ENCODE results near the gene DENND6B. TPM values are rescaled to one million over a fixed set of nuclear protein-coding genes. Genes with fewer than 3 reads are reported as not detected.

Gene DENND6B
- total and polyA plus RNA-seq, 2 of the 13 experiments (the other 11 are each of a cell fraction or from before 2014, with no cell fraction given): 0.95 to 3.8 TPM

GRCh38 chr22:50306753-50307749, 19.8 kb downstream of the DENND6B start, which contains the start of gene PLXNB2 (continued):
- TF ChIP-seq KLF15 (CRISPR knock-in tag; IDR thresholded peaks at IDR 0.05; ENCODE audit: borderline replicate concordance): no peak
- 0 out of 2 replicates have a peak, but pooled peaks have one; percentile 11 for TF ChIP-seq PHF20 (CRISPR knock-in tag; IDR thresholded peaks at IDR 0.05)
- TF ChIP-seq CBFB (CRISPR knock-in tag; IDR thresholded peaks at IDR 0.05): no peak
- TF ChIP-seq, protein P1, sequence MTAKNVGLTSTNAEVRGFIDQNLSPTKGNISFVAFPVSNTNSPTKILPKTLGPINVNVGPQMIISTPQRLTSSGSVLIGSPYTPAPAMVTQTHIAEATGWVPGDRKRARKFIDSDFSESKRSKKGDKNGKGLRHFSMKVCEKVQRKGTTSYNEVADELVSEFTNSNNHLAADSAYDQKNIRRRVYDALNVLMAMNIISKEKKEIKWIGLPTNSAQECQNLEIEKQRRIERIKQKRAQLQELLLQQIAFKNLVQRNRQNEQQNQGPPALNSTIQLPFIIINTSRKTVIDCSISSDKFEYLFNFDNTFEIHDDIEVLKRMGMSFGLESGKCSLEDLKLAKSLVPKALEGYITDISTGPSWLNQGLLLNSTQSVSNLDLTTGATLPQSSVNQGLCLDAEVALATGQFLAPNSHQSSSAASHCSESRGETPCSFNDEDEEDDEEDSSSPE (CRISPR knock-in tag; IDR thresholded peaks at IDR 0.05): 0 out of 2 replicates have a peak, but pooled peaks have one; percentile 62
- TF ChIP-seq ZNF557 (CRISPR knock-in tag; IDR thresholded peaks at IDR 0.05): no peak
- no peak for TF ChIP-seq PTBP1 (IDR thresholded peaks at IDR 0.05; ENCODE audit: low read depth, low read length, poor library complexity, severe bottlenecking)
- no peak; the same call in 1 of the 2 replicates for TF ChIP-seq ARNT2 (CRISPR knock-in tag; IDR thresholded peaks at IDR 0.05; ENCODE audit: low read depth)
- TF ChIP-seq SUZ12 (IDR thresholded peaks at IDR 0.05; ENCODE audit: low read depth, low read length): no peak
- TF ChIP-seq, protein P2, sequence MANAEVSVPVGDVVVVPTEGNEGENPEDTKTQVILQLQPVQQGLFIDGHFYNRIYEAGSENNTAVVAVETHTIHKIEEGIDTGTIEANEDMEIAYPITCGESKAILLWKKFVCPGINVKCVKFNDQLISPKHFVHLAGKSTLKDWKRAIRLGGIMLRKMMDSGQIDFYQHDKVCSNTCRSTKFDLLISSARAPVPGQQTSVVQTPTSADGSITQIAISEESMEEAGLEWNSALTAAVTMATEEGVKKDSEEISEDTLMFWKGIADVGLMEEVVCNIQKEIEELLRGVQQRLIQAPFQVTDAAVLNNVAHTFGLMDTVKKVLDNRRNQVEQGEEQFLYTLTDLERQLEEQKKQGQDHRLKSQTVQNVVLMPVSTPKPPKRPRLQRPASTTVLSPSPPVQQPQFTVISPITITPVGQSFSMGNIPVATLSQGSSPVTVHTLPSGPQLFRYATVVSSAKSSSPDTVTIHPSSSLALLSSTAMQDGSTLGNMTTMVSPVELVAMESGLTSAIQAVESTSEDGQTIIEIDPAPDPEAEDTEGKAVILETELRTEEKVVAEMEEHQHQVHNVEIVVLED (CRISPR knock-in tag; IDR thresholded peaks at IDR 0.05; ENCODE audit: borderline replicate concordance): no peak
- TF ChIP-seq POLR2A (IDR thresholded peaks at IDR 0.05; ENCODE audit: insufficient read depth in 1 of 2, low read depth in 2 of 2, low read length in 2 of 2): peak in 1 of 2 experiments; percentile 67; a peak in 2 of 4 replicates
- no peak for TF ChIP-seq ZNF83 (CRISPR knock-in tag; IDR thresholded peaks at IDR 0.05; ENCODE audit: borderline replicate concordance)
- TF ChIP-seq MLXIP (CRISPR knock-in tag; IDR thresholded peaks at IDR 0.05; ENCODE audit: borderline replicate concordance): no peak
- TF ChIP-seq ZIK1 (CRISPR knock-in tag; IDR thresholded peaks at IDR 0.05; ENCODE audit: borderline replicate concordance, low read depth): no peak
- no peak for TF ChIP-seq SNAI1 (CRISPR knock-in tag; IDR thresholded peaks at IDR 0.05; ENCODE audit: borderline replicate concordance)
- TF ChIP-seq ZNF850 (CRISPR knock-in tag; conservative IDR thresholded peaks at IDR 0.05): no peak
- TF ChIP-seq KDM5B (CRISPR knock-in tag; IDR thresholded peaks at IDR 0.05; ENCODE audit: borderline replicate concordance): no peak
- TF ChIP-seq POLR2AphosphoS5 (IDR thresholded peaks at IDR 0.05; ENCODE audit: low read depth, low read length): 0 out of 2 replicates have a peak, but pooled peaks have one; percentile 39
- no peak for TF ChIP-seq XRCC5 (optimal IDR thresholded peaks at IDR 0.05; ENCODE audit: low read length)
- TF ChIP-seq EZH2 (conservative IDR thresholded peaks at IDR 0.05; ENCODE audit: low read depth, low read length): no peak
- TF ChIP-seq RARG (CRISPR knock-in tag; IDR thresholded peaks at IDR 0.05; ENCODE audit: low read depth): no peak
- TF ChIP-seq ARID2 (CRISPR knock-in tag; IDR thresholded peaks at IDR 0.05; ENCODE audit: borderline replicate concordance): no peak
- no peak for TF ChIP-seq ZNF737 (CRISPR knock-in tag; IDR thresholded peaks at IDR 0.05; ENCODE audit: borderline replicate concordance)
- no peak; the same call in 1 of the 2 replicates for TF ChIP-seq AKAP8 (CRISPR knock-in tag; IDR thresholded peaks at IDR 0.05)
- no peak for TF ChIP-seq DMAP1 (CRISPR knock-in tag; IDR thresholded peaks at IDR 0.05)

Data from HepG2 (cell line).